H9 (cell line): ENCODE data around the gene ZNF544. TPM values are rescaled to one million over a fixed set of nuclear protein-coding genes. Genes with fewer than 3 reads are reported as not detected.

Experiments
- DNase-seq: peaks from one replicate; pipeline ENCODE4 v3.0.0-alpha.2; 2017
- H2AFZ ChIP-seq: one replicate; pipeline ENCODE4 v1.6.1; 2013; ENCODE audit warnings: mild to moderate bottlenecking, low read length, control low read depth, moderate library complexity
- H2AK5ac ChIP-seq: 2 replicates; pipeline ENCODE4 v1.6.1; 2013; ENCODE audit warnings: low read length, control low read depth, mixed read lengths; ENCODE audit not compliant: insufficient read length
- H2BK120ac ChIP-seq: one replicate; pipeline ENCODE4 v1.6.1; 2013; ENCODE audit warnings: low read depth, mild to moderate bottlenecking, low read length, control low read depth, inconsistent platforms; ENCODE audit not compliant: poor library complexity, severe bottlenecking
- H2BK12ac ChIP-seq: 2 replicates; pipeline ENCODE4 v1.6.1; 2013; ENCODE audit warnings: low read length, control low read depth, mixed read lengths, low read depth; ENCODE audit not compliant: insufficient read length
- H2BK15ac ChIP-seq: 2 replicates; pipeline ENCODE4 v1.6.1; 2013; ENCODE audit warnings: low read depth, low read length, control low read depth
- H2BK20ac ChIP-seq: one replicate; pipeline ENCODE4 v1.6.1; 2013; ENCODE audit warnings: low read depth, mild to moderate bottlenecking, low read length, control low read depth, inconsistent platforms; ENCODE audit not compliant: poor library complexity, severe bottlenecking
- H2BK5ac ChIP-seq: 2 replicates; pipeline ENCODE4 v1.6.1; 2013; ENCODE audit warnings: low read length, control low read depth, mixed read lengths; ENCODE audit not compliant: insufficient read length
- H3K14ac ChIP-seq: 2 replicates; pipeline ENCODE4 v1.6.1; 2013; ENCODE audit warnings: low read length, control low read depth; ENCODE audit not compliant: insufficient read depth
- H3K18ac ChIP-seq: 2 replicates; pipeline ENCODE4 v1.6.1; 2013; ENCODE audit warnings: low read depth, mild to moderate bottlenecking, mixed read lengths, low read length, control low read depth; ENCODE audit not compliant: insufficient read length
- H3K23ac ChIP-seq: 2 replicates; pipeline ENCODE4 v1.6.1; 2013; ENCODE audit warnings: low read length, control low read depth, mixed read lengths, low read depth; ENCODE audit not compliant: insufficient read length
- H3K23me2 ChIP-seq: 2 replicates; pipeline ENCODE4 v1.6.1; 2013; ENCODE audit warnings: low read depth, mild to moderate bottlenecking, mixed read lengths, low read length, control low read depth; ENCODE audit not compliant: insufficient read length, poor library complexity, severe bottlenecking
- H3K27ac ChIP-seq: 2 replicates; pipeline ENCODE4 v1.5.1; 2013; ENCODE audit warnings: low read length, control low read depth, mixed read lengths, low read depth; ENCODE audit not compliant: insufficient read length
- H3K27me3 ChIP-seq: 2 replicates; pipeline ENCODE4 v1.6.1; 2013; ENCODE audit warnings: low read length, control low read depth, inconsistent platforms; ENCODE audit not compliant: insufficient read depth
- H3K4ac ChIP-seq: 2 replicates; pipeline ENCODE4 v1.6.1; 2013; ENCODE audit warnings: low read depth, mild to moderate bottlenecking, control low read depth, inconsistent platforms, low read length, moderate library complexity
- H3K4me1 ChIP-seq: 2 replicates; pipeline ENCODE4 v1.6.1; 2013; ENCODE audit warnings: low read length, control low read depth, inconsistent platforms; ENCODE audit not compliant: insufficient read depth
- H3K4me2 ChIP-seq: 2 replicates; pipeline ENCODE4 v1.6.1; 2013; ENCODE audit warnings: low read length, control low read depth, mixed read lengths; ENCODE audit not compliant: insufficient read length, insufficient read depth
- H3K56ac ChIP-seq: 2 replicates; pipeline ENCODE4 v1.6.1; 2013; ENCODE audit warnings: low read depth, mild to moderate bottlenecking, mixed read lengths, low read length, control low read depth; ENCODE audit not compliant: insufficient read length
- H3K79me1 ChIP-seq: 2 replicates; pipeline ENCODE4 v1.6.1; 2013; ENCODE audit warnings: low read depth, mild to moderate bottlenecking, moderate library complexity, low read length, control low read depth, inconsistent platforms; ENCODE audit not compliant: insufficient read depth, poor library complexity, severe bottlenecking
- H3K79me2 ChIP-seq: 2 replicates; pipeline ENCODE4 v1.6.1; 2013; ENCODE audit warnings: low read length, control low read depth, inconsistent platforms; ENCODE audit not compliant: insufficient read depth
- H3K9ac ChIP-seq: 2 replicates; pipeline ENCODE4 v1.6.1; 2013; ENCODE audit warnings: low read length, control low read depth, mixed read lengths; ENCODE audit not compliant: insufficient read length; ENCODE audit errors: extremely low read depth
- H3K9me3 ChIP-seq: one replicate; pipeline ENCODE4 v1.6.1; 2013; ENCODE audit warnings: low read depth, low read length, inconsistent platforms; ENCODE audit not compliant: control insufficient read depth
- H3T11ph ChIP-seq: one replicate; pipeline ENCODE4 v1.6.1; 2013; ENCODE audit warnings: mild to moderate bottlenecking, low read length, control low read depth, inconsistent platforms
- H4K20me1 ChIP-seq: one replicate; pipeline ENCODE4 v1.6.1; 2013; ENCODE audit not compliant: control insufficient read depth, insufficient read length, insufficient read depth
- H4K5ac ChIP-seq: 2 replicates; pipeline ENCODE4 v1.6.1; 2013; ENCODE audit warnings: low read depth, mild to moderate bottlenecking, mixed read lengths, low read length, control low read depth; ENCODE audit not compliant: insufficient read length
- H4K8ac ChIP-seq: replicated peaks from 2 replicates; pipeline ENCODE4 v1.6.1; 2013; ENCODE audit warnings: low read length, control low read depth, mixed read lengths, low read depth; ENCODE audit not compliant: insufficient read length
- H4K91ac ChIP-seq: 2 replicates; pipeline ENCODE4 v1.6.1; 2013; ENCODE audit warnings: low read depth, mild to moderate bottlenecking, moderate library complexity, mixed read lengths, low read length, control low read depth; ENCODE audit not compliant: insufficient read length
- H3K27ac Mint-ChIP-seq, 3 experiments: 2 replicates in 2 of 3; 3 replicates in 1 of 3; pipeline ENCODE4 v1.8.0; 2020 to 2021; ENCODE audit warnings: mixed read lengths in 3 of 3, mild to moderate bottlenecking in 1 of 3, moderate library complexity in 1 of 3
- H3K27me3 Mint-ChIP-seq: 2 replicates; pipeline ENCODE4 v1.8.0; 2021; ENCODE audit warnings: low read depth, mild to moderate bottlenecking, moderate library complexity, mixed read lengths
- H3K36me3 Mint-ChIP-seq, 3 experiments: 2 replicates in 2 of 3; 3 replicates in 1 of 3; pipeline ENCODE4 v1.8.0; 2020 to 2021; ENCODE audit warnings: low read depth in 3 of 3, mixed read lengths in 3 of 3; ENCODE audit not compliant: insufficient read depth in 1 of 3
- H3K4me1 Mint-ChIP-seq, 2 experiments: 2 replicates each; pipeline ENCODE4 v1.8.0; 2020; ENCODE audit warnings: mixed read lengths in 2 of 2
- H3K4me3 Mint-ChIP-seq, 2 experiments: 2 replicates in 1 of 2; 3 replicates in 1 of 2; pipeline ENCODE4 v1.8.0; 2020 to 2021; ENCODE audit warnings: mild to moderate bottlenecking in 2 of 2, mixed read lengths in 2 of 2, moderate library complexity in 1 of 2
- H3K9me3 Mint-ChIP-seq, 2 experiments: 2 replicates in 1 of 2; 3 replicates in 1 of 2; pipeline ENCODE4 v1.8.0; 2020; ENCODE audit warnings: mild to moderate bottlenecking in 2 of 2, mixed read lengths in 2 of 2, moderate library complexity in 1 of 2
- CTCF ChIP-seq: fragments of 200-600 bp; sonication (generic); conservative IDR thresholded peaks from 3 replicates; pipeline ENCODE4 v1.8.0; 2021; ENCODE audit warnings: antibody characterized with exemption, mild to moderate bottlenecking
- WGBS: extraction: QIAGEN DNeasy Blood & Tissue Kit; methylation state at CpG from one replicate; pipeline ENCODE4 v1.1.7; 2013; ENCODE audit warnings: missing lambda C conversion rate, low lambda C conversion rate, mixed read lengths; ENCODE audit not compliant: insufficient read length; ENCODE audit errors: extremely low coverage; 5-methylcytosine and 5-hydroxymethylcytosine counted together
- total RNA-seq: library from RNA; stranded (reverse); gene quantifications from 2 replicates; pipeline ENCODE4 v1.2.1, GENCODE V29; 2021

ZNF544 gene
- total RNA-seq, 1 experiment from 2014 or later: 97.2 TPM

- peak within 1 kb of the TSS; percentile 93 for H3K4me2 ChIP-seq
- H2AK5ac ChIP-seq: no peak within 1 kb of the TSS
- peak within 1 kb of the TSS; percentile 91 to 98 (median 98) for H3K27ac Mint-ChIP-seq
- DNase-seq: peak; percentile 99
- peak within 1 kb of the TSS; percentile 89 for H3K18ac ChIP-seq
- peaks cover 22 to 26% of the 10 kb centered on the region in 2 experiments for H3K4me1 Mint-ChIP-seq
- peaks cover 34% of the 10 kb centered on the region for H3K79me2 ChIP-seq
- H3K9ac ChIP-seq: peak within 1 kb of the TSS; percentile 91
- H3K27me3 Mint-ChIP-seq: no peaks in the 10 kb centered on the region
- H3K14ac ChIP-seq: peak within 1 kb of the TSS; percentile 92
- H2AFZ ChIP-seq: no peak within 1 kb of the TSS
- no peak within 1 kb of the TSS for H3T11ph ChIP-seq
- no peak within 1 kb of the TSS for H3K27ac ChIP-seq
- peaks cover 0 to 3% of the 10 kb centered on the region in 2 experiments; a peak in 1 of 5 replicates for H3K9me3 Mint-ChIP-seq
- no peak within 1 kb of the TSS for H2BK20ac ChIP-seq
- H3K36me3 Mint-ChIP-seq: peaks cover 31 to 41% (median 38%) of the 10 kb centered on the region in 3 experiments
- H2BK12ac ChIP-seq: no peak within 1 kb of the TSS
- no peak for TF ChIP-seq CTCF
- H3K56ac ChIP-seq: no peak within 1 kb of the TSS
- no CpG with 5 or more reads among the region's 42 CpGs for whole genome bisulfite sequencing
- H3K4ac ChIP-seq: no peak within 1 kb of the TSS; the same call in 1 of the 2 replicates
- peak within 1 kb of the TSS; percentile 93 to 98 for H3K4me3 Mint-ChIP-seq
- peak within 1 kb of the TSS; percentile 24 for H4K91ac ChIP-seq
- no peak within 1 kb of the TSS for H2BK15ac ChIP-seq
- H3K23ac ChIP-seq: no peak within 1 kb of the TSS
- peak within 1 kb of the TSS; percentile 11 for H4K5ac ChIP-seq
- H2BK5ac ChIP-seq: no peak within 1 kb of the TSS
- no peaks in the 10 kb centered on the region for H3K27me3 ChIP-seq
- H2BK120ac ChIP-seq: peak within 1 kb of the TSS; percentile 15
- H3K23me2 ChIP-seq: peaks cover 5% of the 10 kb centered on the region
- H3K79me1 ChIP-seq: peaks cover 12% of the 10 kb centered on the region
- no peak within 1 kb of the TSS for H4K8ac ChIP-seq
- peaks cover 2% of the 10 kb centered on the region for H4K20me1 ChIP-seq
- peaks cover 9% of the 10 kb centered on the region; the same call in 1 of the 2 replicates for H3K4me1 ChIP-seq
- H3K9me3 ChIP-seq: no peaks in the 10 kb centered on the region
These were observed 49.9 kb downstream of the ZNF544 start, which contains the start of gene ZNF8 for GRCh38 chr19:58278541-58279041. Gene ZNF8 (plus strand): TSS chr19:58278955. CDS start chr19:58279082, 127 bp downstream.
